Measurements from ENCODE around the gene TM4SF1. TPM values are rescaled to one million over a fixed set of nuclear protein-coding genes. Genes with fewer than 3 reads are reported as not detected.

The TM4SF1 gene
- total RNA-seq, 1 experiment from 2014 or later, result 1,063 TPM

GRCh38 chr3:149424918-149425317 lies 47.5 kb upstream of the TM4SF1 start:
- no peak for TF ChIP-seq SIN3A (IDR thresholded peaks at IDR 0.05; ENCODE audit: borderline replicate concordance, insufficient read depth, low read depth, low read length)
- TF ChIP-seq TCF7L2 (IDR thresholded peaks at IDR 0.05; ENCODE audit: low read depth, low read length), result no peak
- 0 out of 2 replicates have a peak, but pooled peaks have one; percentile 4 for TF ChIP-seq CTCF (IDR thresholded peaks at IDR 0.05)
- Histone ChIP-seq H3K9me3 (ENCODE audit: control insufficient read depth, insufficient read depth, low read depth, low read length) (no peaks in the 10 kb centered on the region), H3K36me3 (ENCODE audit: control insufficient read depth, insufficient read depth, low read length) (no peaks in the 10 kb centered on the region), H3K27me3 (ENCODE audit: control insufficient read depth, insufficient read depth, low read length) (no peaks in the 10 kb centered on the region), H3K4me3 (ENCODE audit: low read depth in 2 of 2, low read length in 2 of 2) (no peak overlapping the region), H3K4me1 (ENCODE audit: control insufficient read depth, insufficient read depth, low read length) (no peaks in the 10 kb centered on the region), H3K27ac (ENCODE audit: low read length) (no peak overlapping the region; the same call in 1 of the 2 replicates)
- POLR2A ChIA-PET, result no interaction called here
- no TSS peak for BruUV-seq (replicated peaks)
- CTCF ChIA-PET, result no interaction called here
- in situ Hi-C loops (cut with HindIII; ENCODE audit: low pct_unique_long_range_greater_than_20kb, low sequenced_read_pairs), result no loop called here
- intact Hi-C loops (cut with micrococcal nuclease; ENCODE audit: unreplicated experiment), result no loop called here
- ATAC-seq (no peak), DNase-seq (ENCODE audit: low read depth, low spot score) (no peak)

- no peaks in the 10 kb centered on the region for H3K9me3 ChIP-seq (ENCODE audit: control insufficient read depth, insufficient read depth, low read depth, low read length)
- BruUV-seq (replicated peaks), result no TSS peak
- intact Hi-C loops (cut with micrococcal nuclease; ENCODE audit: unreplicated experiment), result no loop called here
- H3K27me3 ChIP-seq (ENCODE audit: control insufficient read depth, insufficient read depth, low read length), result no peaks in the 10 kb centered on the region
- ChIA-PET POLR2A (no interaction called here), CTCF (no interaction called here)
- no peak overlapping the region for H3K27ac ChIP-seq (ENCODE audit: low read length)
- H3K4me1 ChIP-seq (ENCODE audit: control insufficient read depth, insufficient read depth, low read length), result peaks cover 8% of the 10 kb centered on the region; the same call in 1 of the 2 replicates
- H3K4me3 ChIP-seq (ENCODE audit: low read depth in 2 of 2, low read length in 2 of 2), result no peak overlapping the region
- in situ Hi-C loops (cut with HindIII; ENCODE audit: low pct_unique_long_range_greater_than_20kb, low sequenced_read_pairs), result no loop called here
- no peak for ATAC-seq
- H3K36me3 ChIP-seq (ENCODE audit: control insufficient read depth, insufficient read depth, low read length), result no peaks in the 10 kb centered on the region
- no peak for DNase-seq (ENCODE audit: low read depth, low spot score)
- TF ChIP-seq TCF7L2 (IDR thresholded peaks at IDR 0.05; ENCODE audit: low read depth, low read length), result no peak
- no peak for TF ChIP-seq SIN3A (IDR thresholded peaks at IDR 0.05; ENCODE audit: borderline replicate concordance, insufficient read depth, low read depth, low read length)
Measured at GRCh38 chr3:149421764-149422163, 44.3 kb upstream of the TM4SF1 start.

GRCh38 chr3:149419816-149420215 lies 42.4 kb upstream of the TM4SF1 start:
- Histone ChIP-seq H3K4me1 (ENCODE audit: control insufficient read depth, insufficient read depth, low read length) (peaks cover 8% of the 10 kb centered on the region; the same call in 1 of the 2 replicates), H3K9me3 (ENCODE audit: control insufficient read depth, insufficient read depth, low read depth, low read length) (no peaks in the 10 kb centered on the region), H3K27ac (ENCODE audit: low read length) (no peak overlapping the region; the same call in 1 of the 2 replicates), H3K36me3 (ENCODE audit: control insufficient read depth, insufficient read depth, low read length) (no peaks in the 10 kb centered on the region), H3K4me3 (ENCODE audit: low read depth in 2 of 2, low read length in 2 of 2) (no peak overlapping the region), H3K27me3 (ENCODE audit: control insufficient read depth, insufficient read depth, low read length) (no peaks in the 10 kb centered on the region)
- in situ Hi-C loops (cut with HindIII; ENCODE audit: low pct_unique_long_range_greater_than_20kb, low sequenced_read_pairs) (no loop called here), intact Hi-C loops (cut with micrococcal nuclease; ENCODE audit: unreplicated experiment) (no loop called here)
- DNase-seq (ENCODE audit: low read depth, low spot score), result no peak
- TF ChIP-seq REST (IDR thresholded peaks at IDR 0.05; ENCODE audit: insufficient read depth in 1 of 2, low read depth in 2 of 2, low read length in 1 of 2) (no peak), CTCF (IDR thresholded peaks at IDR 0.05) (no peak), SIN3A (IDR thresholded peaks at IDR 0.05; ENCODE audit: borderline replicate concordance, insufficient read depth, low read depth, low read length) (no peak), POLR2AphosphoS5 (IDR thresholded peaks at IDR 0.05; ENCODE audit: low read depth, low read length) (no peak), TCF7L2 (IDR thresholded peaks at IDR 0.05; ENCODE audit: low read depth, low read length) (no peak)
- CTCF ChIA-PET, result no interaction called here
- BruUV-seq (replicated peaks), result no TSS peak
- ATAC-seq, result no peak
- POLR2A ChIA-PET, result no interaction called here

All from Panc1 (cell line).